Dermis blood vessel endothelial cell (primary cell): Measurements from ENCODE around the gene GDF15. TPM values are rescaled to one million over a fixed set of nuclear protein-coding genes. Genes with fewer than 3 reads are reported as not detected.
"Not testable (repeated sequence)": the region's sequence is repeated elsewhere in the genome, so short reads cannot be mapped to it uniquely, and the experiment has no call there.

Experiments used
- DNase-seq: peaks from one replicate; pipeline ENCODE4 v3.0.0; 2010
- total RNA-seq: library from RNA; depleted of rRNA; stranded (reverse); fragments of >200 nt; gene quantifications from 2 replicates; pipeline ENCODE4 v1.2.3, GENCODE V29; 2014

Gene GDF15
- total RNA-seq, 1 donor from 2014 or later = 152 TPM

- DNase-seq = not testable (repeated sequence)
Measured at GRCh38 chr19:18364277-18364825, 21.6 kb upstream of the GDF15 start.

DNA sequence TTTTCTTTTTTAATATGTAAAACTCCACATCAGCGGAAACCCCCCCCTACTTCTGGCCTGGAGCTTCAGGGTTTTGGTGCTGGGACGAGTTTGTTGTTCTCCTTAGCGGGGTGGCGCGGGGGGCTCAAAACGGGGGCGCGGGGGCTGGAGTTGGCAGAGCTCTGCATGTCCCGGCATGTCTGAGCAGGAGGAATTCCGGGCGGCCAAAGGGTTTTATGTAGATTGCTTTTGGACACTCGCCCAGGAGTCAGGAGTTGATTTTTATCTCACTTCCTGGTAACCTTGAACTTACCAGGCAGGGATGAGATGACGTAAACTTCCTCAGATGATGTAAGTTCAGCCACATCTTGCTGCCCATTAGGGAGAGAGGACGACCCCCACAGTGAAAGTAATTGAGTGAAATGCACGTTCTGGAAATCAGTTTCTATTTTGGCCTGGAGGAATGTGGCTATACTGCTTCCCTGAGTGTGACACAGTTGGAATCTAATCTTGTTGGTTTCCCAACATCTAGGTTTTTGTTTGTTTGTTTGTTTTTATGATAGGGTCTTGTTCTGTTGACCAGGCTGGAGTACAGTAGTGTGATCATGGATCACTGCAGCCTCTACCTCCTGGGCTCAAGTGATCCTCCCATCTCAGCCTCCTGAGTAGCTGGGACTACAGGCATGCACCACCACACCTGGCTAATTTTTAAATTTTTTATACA lies 21.0 kb upstream of the GDF15 start:
- DNase-seq = peak; percentile 100

GRCh38 chr19:18366021-18366435 lies 19.9 kb upstream of the GDF15 start:
- DNase-seq = peak; percentile 69

DNA sequence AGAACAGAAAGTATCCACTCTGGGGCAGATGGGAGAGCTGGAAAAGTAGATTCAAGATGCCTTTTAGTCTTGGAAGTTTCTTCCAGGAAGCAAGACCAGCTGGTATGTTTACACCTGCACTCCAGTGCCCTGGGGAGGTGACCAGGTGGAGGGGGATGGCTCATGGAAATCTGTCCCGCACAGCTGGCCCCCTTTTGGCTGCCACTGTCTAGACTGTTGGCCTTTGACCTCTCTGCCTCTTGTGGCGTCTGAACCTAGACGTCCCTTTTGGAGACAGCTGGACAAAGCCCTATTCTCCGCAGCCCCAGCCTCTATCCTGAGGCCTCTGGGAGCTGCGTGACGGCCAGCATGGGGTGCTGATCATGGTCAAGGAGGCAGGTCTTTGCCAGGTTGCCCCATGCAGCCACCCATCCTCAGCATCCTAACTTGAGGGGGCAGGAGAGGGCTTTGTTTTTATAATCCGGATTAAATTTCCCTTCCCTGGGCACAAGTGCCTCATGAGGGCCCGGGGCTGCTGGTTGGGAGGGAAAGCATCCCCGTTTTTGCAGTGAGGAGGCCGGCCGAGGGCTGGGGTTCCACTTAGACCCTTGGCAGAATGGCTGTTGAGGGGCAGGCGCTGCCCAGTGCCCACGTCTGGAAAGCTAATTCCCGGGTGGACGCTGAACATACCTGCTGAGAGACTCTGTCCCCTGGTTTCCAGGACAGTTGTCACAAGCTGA lies 17.3 kb upstream of the GDF15 start:
- DNase-seq = no peak

DNA sequence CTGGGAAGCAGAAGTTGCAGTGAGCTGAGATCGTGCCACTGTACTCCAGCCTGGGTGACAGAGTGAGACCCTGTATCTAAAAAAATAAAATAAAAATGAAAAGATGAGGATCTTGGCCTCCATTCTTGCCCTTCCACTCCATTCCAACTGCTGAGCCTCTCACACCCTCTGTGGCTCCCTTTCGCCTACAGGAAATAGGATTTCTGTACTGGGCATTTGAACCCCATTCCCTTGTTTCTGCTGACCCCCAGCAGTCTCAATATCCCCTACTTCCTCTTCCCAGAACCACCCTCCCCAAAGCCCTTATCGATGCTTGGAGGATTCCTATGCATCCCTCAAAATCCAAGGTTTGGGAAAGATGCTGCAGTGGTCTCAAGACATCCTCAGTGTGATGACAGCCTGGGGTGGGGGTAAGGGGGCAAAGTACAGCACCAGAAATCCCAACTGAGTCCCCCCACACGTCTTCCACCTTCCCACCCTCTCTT lies 12.5 kb upstream of the GDF15 start:
- no peak for DNase-seq

DNA sequence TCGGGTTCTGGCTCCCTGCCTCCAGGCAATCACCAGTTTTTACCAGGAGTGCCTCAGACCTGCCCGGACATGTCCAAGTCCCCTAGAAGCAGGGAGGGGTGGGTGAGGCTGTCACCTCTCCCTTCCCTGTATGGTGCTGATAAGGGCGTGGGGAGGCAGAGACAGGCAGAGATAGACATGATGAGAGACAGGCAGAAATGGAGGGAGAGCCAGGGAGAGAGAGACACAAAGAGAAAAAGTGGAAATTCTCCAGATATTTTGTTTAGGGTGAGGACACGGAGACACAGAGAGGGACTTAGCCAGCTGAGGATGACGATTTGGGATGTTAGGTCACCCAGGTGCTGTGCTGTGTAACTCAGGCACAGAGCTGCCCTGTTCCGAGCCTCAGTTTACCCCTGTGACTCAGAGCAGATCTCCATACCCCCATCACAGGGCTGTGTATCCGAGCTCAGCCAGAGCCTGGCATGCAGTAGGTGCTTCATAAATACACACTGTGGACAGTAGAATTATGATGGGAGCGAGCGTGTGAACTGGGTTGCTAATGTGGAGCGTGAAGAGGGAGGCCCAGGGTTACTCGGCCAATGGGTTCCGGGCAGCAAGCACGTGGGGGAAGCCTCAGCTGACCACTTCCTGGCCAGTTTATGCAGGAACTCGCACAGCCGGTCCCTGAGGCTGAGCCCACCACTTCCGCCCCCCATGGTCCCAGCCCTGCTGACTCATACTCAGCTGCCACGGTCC lies 11.9 kb upstream of the GDF15 start:
- DNase-seq = peak; percentile 98

GRCh38 chr19:18377026-18377425 lies 8.9 kb upstream of the GDF15 start:
- DNase-seq = no peak

DNA sequence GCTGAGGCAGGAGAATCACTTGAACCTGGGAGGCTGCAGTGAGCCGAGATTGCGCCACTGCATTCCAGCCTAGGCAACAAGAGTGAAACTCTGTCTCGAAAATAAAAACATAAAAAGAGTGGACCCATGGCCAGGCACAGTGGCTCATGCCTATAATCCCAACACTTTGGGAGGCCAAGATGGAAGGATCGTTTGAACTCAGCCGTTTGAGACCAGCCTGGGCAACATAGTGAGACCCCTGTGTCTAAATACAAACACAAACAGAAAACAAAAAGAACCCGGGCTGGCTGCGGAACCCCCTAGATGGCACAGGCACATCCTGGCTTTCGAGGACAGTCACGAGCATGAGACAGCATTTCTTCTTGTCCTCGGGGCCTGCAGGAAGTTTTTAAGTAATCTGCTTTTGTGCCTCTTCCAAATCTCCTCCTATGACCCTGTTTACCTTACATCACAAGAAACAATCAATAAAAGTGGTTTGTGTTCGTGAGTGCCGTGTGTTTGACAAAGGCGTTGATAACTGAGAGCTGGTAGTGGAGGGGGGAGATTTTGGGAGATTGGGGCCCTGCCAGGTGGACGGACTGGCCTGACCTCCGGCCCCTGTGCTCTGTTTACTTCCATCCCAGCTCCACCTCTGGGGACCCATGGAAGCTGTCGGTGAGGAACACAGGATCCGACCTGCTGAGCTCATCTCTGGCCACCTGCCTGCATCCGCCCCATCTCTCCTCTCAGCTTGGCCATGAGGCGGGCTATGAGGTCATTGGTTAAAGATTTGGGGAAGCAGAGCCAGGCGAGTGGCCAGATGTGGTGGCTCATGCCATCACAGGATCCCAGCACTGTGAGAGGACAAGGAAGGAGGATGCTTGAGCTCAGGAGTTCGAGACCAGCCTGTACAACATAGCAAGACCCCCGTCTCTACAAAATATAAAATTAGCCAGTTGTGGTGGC lies 5.9 kb upstream of the GDF15 start:
- peak; percentile 52 for DNase-seq

- no peak for DNase-seq
Measured at GRCh38 chr19:18380843-18381242, 5.1 kb upstream of the GDF15 start.

DNA sequence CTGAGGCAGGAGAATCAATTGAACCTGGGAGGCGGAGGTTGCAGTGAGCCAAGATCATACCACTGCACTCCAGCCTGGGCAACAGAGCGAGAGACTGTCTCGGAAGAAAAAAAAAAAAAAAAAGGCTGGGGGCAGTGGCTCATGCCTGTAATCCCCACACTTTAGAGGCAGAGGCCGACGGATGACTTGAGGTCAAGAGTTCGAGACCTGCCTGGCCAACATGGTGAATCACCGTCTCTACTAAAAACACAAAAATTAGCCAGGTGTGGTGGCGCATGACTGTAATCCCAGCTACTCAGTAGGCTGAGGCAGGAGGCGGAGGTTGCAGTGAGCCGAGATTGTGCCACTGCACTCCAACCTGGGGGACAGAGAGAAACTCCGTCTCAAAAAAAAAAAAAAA lies 2.3 kb upstream of the GDF15 start:
- DNase-seq = not testable (repeated sequence)

DNA sequence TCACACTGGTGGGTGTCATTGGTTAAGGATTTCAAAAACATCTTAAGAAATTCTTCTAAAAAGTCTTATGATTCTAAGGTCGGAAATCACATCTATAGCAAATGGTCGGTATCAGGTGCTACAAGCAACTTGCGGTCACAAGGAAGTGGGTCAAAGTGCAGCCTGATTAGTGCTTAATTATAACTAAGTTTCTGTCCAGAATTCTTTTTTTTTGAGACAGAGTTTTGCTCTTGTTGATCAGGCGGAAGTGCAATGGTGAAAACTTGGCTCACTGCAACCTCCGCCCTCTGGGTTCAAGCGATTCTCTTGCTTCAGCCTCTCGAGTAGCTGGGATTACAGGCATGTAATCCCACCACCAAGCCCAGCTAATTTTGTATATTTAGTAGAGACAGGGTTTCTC lies 1.2 kb upstream of the GDF15 start:
- DNase-seq = no peak

DNA sequence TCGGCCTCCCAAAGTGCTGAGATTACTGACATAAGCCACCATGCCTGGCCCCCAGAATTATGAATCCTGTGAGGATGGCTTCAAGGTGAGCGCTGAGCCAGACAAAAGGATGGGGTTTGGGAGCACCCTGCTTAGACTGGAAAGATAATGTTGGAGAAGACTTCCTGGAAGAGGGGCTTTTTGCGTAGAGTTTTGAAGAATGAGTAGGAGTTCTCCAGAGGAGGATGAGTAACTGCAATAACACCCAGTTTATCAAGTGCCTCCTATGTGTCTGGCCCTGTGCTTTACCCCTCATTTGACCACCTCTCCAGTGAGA lies 641 bp upstream of the GDF15 start:
- no peak for DNase-seq

DNA sequence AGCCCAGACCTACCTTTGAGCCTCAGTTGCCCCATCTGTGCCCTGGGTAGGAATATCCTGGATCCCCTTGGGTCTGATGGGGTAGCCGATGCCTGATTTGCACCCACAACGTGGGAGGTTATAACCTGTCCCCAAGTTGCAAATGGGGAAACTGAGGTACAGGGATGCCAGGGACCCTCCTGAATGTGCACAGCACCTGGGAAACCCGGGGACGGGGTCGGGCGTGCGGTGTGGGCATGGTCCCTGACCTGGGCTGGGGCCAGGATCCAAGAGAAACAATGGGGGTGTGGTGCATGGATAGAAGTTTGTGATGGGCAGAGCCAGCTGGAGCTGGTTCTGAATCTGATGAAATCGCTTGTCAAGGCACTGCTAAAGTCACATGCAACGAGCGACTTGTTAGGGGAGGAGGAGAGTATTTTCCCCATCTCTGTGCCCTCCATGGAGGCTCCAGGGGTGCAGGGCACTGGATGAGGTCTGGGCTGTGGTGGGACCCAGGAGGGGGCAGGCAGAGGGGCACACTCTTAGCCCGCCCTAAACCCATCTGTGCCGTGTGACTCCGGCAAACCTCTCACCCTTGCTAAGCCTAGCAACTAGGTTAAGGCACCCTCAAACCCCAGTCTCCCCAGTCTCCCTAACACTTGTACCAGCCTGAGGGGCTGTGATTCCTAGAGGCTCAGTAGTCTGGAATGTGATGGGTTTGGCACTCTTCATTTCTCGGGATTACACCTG lies 749 bp downstream of the GDF15 start:
- peak; percentile 38 for DNase-seq

DNA sequence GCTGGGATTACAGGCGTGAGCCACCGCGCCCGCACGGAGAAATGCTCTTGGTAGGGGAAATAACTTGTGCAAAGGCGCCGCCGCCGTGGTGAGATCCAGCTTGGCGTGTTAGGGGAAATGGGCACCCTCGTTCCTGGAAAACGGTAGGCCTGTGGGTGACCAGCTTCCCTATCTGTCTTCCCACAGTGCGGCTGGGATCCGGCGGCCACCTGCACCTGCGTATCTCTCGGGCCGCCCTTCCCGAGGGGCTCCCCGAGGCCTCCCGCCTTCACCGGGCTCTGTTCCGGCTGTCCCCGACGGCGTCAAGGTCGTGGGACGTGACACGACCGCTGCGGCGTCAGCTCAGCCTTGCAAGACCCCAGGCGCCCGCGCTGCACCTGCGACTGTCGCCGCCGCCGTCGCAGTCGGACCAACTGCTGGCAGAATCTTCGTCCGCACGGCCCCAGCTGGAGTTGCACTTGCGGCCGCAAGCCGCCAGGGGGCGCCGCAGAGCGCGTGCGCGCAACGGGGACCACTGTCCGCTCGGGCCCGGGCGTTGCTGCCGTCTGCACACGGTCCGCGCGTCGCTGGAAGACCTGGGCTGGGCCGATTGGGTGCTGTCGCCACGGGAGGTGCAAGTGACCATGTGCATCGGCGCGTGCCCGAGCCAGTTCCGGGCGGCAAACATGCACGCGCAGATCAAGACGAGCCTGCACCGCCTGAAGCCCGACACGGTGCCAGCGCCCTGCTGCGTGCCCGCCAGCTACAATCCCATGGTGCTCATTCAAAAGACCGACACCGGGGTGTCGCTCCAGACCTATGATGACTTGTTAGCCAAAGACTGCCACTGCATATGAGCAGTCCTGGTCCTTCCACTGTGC lies 2.4 kb downstream of the GDF15 start:
- DNase-seq = peak; percentile 78

GRCh38 chr19:18388960-18389725 lies 3.2 kb downstream of the GDF15 start:
- no peak for DNase-seq

GRCh38 chr19:18389726-18390064 lies 3.7 kb downstream of the GDF15 start:
- no peak for DNase-seq

DNA sequence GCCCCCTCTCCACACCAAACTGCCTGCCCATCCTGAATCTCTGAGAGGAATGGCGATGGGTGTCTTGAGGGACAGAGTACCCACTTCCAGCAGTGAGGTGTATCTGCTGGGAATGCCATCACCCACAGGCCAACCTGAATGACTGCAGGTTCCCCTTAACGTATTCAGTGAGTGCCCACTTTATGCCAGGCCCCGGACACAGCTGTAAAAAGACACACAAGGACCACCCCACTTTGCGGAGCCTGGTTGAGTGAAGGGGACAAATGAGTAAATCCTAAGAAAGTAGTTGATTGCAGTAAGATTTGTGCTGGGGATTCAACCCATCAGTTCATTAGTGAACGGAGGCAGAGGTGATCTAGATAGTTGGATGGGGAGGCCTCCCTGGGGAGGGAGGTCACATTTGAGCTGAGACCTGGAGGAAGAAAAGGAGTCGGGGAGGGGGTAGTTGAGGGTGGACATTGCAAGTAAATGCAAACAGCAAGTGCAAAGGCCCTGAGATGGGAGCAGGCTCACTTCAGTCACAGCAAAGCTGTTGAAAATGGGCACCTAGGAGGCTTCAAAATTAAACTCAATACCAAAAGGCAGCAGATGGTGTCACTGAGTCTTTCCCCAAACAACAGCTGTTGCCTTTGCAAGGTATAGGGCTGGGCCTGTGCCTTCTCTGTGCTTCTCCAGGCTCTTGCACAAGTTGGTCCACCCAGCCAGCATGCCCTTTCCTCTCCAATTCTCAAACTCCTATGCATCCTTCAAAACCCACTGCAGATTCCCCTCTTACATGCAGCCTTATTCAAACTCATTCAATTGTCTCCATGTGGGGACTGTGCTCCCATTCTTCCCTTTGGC lies 4.3 kb downstream of the GDF15 start:
- DNase-seq = peak; percentile 34

- no peak for DNase-seq
Measured at GRCh38 chr19:18391509-18392075, 5.6 kb downstream of the GDF15 start.
